Memory B cell (primary cell): Measurements from ENCODE around the gene IFT88.

ENCODE experiments used
- ATAC-seq: fragments of 150-1000 bp; cut with Tn5 transposase; 2 replicates; pipeline ENCODE4 v1.10.0; 2021; ENCODE audit warnings: low read depth, mild to moderate bottlenecking, moderate library complexity
- DNase-seq, 2 donors: peaks; one replicate each; pipeline ENCODE4 v3.0.0; 2022; ENCODE audit warnings: low spot score in 2 of 2
- H3K27ac Mint-ChIP-seq: one replicate; pipeline ENCODE4 v1.8.0; 2022; ENCODE audit warnings: mild to moderate bottlenecking, moderate library complexity, mixed read lengths
- H3K27me3 Mint-ChIP-seq: one replicate; pipeline ENCODE4 v1.8.0; 2022; ENCODE audit warnings: mixed read lengths
- H3K36me3 Mint-ChIP-seq: one replicate; pipeline ENCODE4 v1.8.0; 2022; ENCODE audit warnings: mild to moderate bottlenecking, mixed read lengths
- H3K4me1 Mint-ChIP-seq: one replicate; pipeline ENCODE4 v1.8.0; 2022; ENCODE audit warnings: mixed read lengths
- H3K4me3 Mint-ChIP-seq: one replicate; pipeline ENCODE4 v1.8.0; 2022; ENCODE audit warnings: mild to moderate bottlenecking, moderate library complexity, mixed read lengths
- H3K9me3 Mint-ChIP-seq: one replicate; pipeline ENCODE4 v1.8.0; 2022; ENCODE audit warnings: mixed read lengths

Gene IFT88

DNA sequence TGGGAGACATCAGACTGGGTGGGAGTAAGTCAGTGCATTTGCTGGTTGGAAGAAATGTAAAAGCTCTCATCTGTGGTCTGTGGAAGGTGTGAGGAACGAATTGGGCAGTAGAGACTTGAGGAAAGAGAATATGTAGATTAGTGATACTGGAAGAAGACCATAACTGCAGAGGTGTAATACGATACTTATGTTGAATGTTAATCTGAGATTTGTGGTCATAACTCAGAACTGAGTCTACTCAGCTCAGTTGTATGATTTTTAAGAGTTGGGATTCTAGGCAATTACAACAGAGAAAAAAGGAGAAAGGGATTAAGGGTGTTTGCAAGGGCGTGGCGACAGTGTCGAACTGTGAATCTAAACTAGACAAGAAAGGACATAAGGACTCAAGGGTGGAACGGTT lies 133.3 kb downstream of the IFT88 start:
- Mint-ChIP-seq H3K27me3 (peaks cover 13% of the 10 kb centered on the region), H3K9me3 (no peaks in the 10 kb centered on the region), H3K4me1 (peaks cover 3% of the 10 kb centered on the region), H3K4me3 (no peak overlapping the region), H3K36me3 (no peaks in the 10 kb centered on the region), H3K27ac (no peak overlapping the region)
- DNase-seq = no peak
- ATAC-seq = no peak

DNA sequence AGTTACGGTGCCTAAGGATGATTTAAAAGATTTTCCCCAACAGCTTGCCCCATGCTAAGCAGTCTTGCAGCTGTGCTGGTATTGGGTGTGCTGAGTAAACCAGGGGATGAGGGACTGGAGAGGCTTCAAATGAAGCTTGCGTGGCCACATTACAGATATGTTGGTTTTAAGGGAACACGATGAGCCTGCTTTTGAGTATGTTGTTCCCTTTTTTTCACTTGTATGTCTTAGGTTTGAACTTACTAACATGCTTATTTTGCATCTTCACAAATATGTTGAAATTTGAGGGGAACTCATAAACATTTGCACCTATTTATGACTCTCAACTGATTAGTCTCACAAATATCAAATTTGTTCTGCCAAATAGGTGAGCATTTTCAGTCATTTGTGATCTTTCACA lies 134.5 kb downstream of the IFT88 start:
- DNase-seq = no peak
- Mint-ChIP-seq H3K27ac (no peak overlapping the region), H3K4me3 (no peak overlapping the region), H3K9me3 (peaks cover under 1% of the 10 kb centered on the region), H3K27me3 (peaks cover 12% of the 10 kb centered on the region), H3K4me1 (peaks cover 3% of the 10 kb centered on the region), H3K36me3 (no peaks in the 10 kb centered on the region)
- ATAC-seq = no peak

DNA sequence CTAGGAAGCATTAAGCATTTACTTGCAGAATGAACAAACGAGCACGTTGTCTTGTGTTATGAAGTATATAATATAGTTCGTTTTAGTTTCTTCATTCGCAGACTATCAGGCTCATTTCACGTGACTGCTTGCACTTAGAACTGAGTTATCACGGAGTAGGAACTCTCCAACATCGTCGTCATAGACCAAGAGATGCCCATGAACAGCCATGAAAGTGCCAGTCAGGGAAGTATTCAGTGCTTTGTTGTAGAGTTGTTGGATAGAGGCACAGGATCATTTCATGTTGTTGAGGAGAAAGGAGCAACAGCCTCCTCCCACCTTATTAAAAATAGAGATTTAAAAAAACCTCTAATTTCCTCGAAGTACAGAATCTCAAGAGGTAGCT lies 135.6 kb downstream of the IFT88 start:
- no peaks in the 10 kb centered on the region for H3K36me3 Mint-ChIP-seq
- no peak for ATAC-seq
- peaks cover 12% of the 10 kb centered on the region for H3K27me3 Mint-ChIP-seq

GRCh38 chr13:20702915-20703779 lies 136.2 kb downstream of the IFT88 start, which contains the start of gene IL17D:
Gene IL17D, plus strand, starts transcription at chr13:20703699. Its CDS starts 303 bp downstream, at chr13:20704002.
- Mint-ChIP-seq H3K4me1 (peaks cover 3% of the 10 kb centered on the region), H3K4me3 (peak within 1 kb of the TSS; percentile 97), H3K9me3 (peaks cover 2% of the 10 kb centered on the region), H3K27ac (peak within 1 kb of the TSS; percentile 75), H3K36me3 (no peaks in the 10 kb centered on the region), H3K27me3 (peaks cover 10% of the 10 kb centered on the region)
- peak; percentile 21 to 40 for DNase-seq
- peak; percentile 20 for ATAC-seq

More for the DNA sequence above, 135.6 kb downstream of the IFT88 start:
- Mint-ChIP-seq H3K4me3 (peak overlapping the region; percentile 78), H3K27ac (peak overlapping the region; percentile 75), H3K9me3 (peaks cover 2% of the 10 kb centered on the region), H3K4me1 (peaks cover 3% of the 10 kb centered on the region)
- no peak for DNase-seq

DNA sequence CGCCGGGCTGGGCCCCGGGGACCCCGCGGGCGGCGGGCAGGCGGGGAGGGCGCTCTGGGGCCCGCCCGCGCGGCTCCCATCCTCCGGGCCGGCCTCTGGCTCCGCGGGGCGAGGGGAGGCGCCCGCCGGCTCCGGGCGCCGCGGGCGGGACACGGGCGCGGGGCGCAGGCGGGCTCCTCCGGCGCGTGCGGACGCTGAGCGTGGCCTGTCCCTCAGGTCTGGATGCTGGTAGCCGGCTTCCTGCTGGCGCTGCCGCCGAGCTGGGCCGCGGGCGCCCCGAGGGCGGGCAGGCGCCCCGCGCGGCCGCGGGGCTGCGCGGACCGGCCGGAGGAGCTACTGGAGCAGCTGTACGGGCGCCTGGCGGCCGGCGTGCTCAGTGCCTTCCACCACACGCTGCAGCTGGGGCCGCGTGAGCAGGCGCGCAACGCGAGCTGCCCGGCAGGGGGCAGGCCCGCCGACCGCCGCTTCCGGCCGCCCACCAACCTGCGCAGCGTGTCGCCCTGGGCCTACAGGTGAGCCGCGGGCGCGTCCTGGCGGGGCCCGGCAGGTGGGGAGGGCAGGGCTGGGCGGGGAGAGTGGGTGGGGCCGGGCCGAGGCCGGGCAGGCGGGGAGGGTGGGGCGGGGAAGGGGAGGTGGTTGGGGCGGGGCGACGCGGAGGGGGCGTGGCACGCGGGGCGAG lies 137.0 kb downstream of the IFT88 start:
- Mint-ChIP-seq H3K4me3 (peak overlapping the region; percentile 73), H3K27ac (no peak overlapping the region), H3K36me3 (no peaks in the 10 kb centered on the region), H3K9me3 (peaks cover 2% of the 10 kb centered on the region), H3K27me3 (peaks cover 9% of the 10 kb centered on the region), H3K4me1 (peaks cover 3% of the 10 kb centered on the region)
- ATAC-seq (peak; percentile 89), DNase-seq (peak; percentile 80)

DNA sequence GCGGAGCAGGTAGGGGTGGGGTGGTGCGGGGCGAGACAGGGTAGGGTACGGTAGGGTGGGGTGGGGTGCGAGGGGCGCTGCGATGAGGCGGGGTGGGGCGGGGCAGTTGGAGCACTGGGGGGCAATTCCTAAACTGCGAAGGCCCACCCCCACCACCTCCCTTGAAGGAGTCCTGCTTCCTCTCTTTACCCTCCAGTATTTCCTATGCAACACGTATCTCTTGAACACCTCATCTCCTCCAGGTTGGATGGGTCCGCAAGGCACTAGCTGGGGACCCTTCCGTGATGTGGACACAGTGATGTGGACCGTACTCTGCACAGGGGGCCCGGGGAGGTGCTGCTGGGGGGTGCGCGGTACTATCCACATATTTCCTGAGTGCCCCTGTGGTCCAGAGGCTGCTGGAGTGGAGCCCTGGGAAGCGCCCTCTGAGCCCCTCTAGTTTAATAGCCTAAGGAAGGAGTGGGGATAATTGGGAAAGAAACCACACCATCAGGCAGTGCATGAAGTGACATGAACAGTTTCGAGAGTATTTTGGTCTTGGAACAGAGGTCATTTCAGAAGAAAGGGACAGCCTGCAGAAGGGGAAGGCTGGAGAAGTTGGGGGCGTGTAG lies 137.6 kb downstream of the IFT88 start:
- ATAC-seq = no peak
- H3K9me3 Mint-ChIP-seq = peaks cover 2% of the 10 kb centered on the region
- no peak for DNase-seq
- H3K36me3 Mint-ChIP-seq = no peaks in the 10 kb centered on the region
- H3K27me3 Mint-ChIP-seq = peaks cover 7% of the 10 kb centered on the region
- H3K4me3 Mint-ChIP-seq = peak overlapping the region; percentile 73
- peaks cover 3% of the 10 kb centered on the region for H3K4me1 Mint-ChIP-seq
- H3K27ac Mint-ChIP-seq = peak overlapping the region; percentile 2

DNA sequence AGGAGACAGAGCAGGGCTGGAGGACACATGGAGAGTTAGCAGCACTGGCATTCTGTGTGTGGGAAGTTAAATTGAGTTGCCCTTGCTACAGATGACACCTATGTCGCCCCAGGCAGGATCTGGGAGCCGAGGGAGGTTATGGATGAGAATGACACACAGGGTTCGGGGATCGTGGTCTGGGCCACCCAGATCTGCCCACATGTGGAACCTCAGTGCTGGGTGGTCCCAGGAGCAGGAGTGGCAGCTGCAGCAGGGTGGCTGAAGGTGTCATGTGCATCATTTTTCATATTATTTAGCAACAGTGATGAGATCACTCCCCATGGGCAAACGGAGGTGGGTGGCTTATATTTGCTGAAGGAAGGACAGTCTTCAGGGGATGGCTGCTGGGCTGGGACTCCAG lies 139.7 kb downstream of the IFT88 start:
- H3K9me3 Mint-ChIP-seq = peaks cover 2% of the 10 kb centered on the region
- DNase-seq (no peak), ATAC-seq (no peak)
- no peaks in the 10 kb centered on the region for H3K36me3 Mint-ChIP-seq
- no peaks in the 10 kb centered on the region for H3K27me3 Mint-ChIP-seq
- no peak overlapping the region for H3K4me3 Mint-ChIP-seq
- H3K27ac Mint-ChIP-seq = no peak overlapping the region
- H3K4me1 Mint-ChIP-seq = peaks cover 3% of the 10 kb centered on the region

DNA sequence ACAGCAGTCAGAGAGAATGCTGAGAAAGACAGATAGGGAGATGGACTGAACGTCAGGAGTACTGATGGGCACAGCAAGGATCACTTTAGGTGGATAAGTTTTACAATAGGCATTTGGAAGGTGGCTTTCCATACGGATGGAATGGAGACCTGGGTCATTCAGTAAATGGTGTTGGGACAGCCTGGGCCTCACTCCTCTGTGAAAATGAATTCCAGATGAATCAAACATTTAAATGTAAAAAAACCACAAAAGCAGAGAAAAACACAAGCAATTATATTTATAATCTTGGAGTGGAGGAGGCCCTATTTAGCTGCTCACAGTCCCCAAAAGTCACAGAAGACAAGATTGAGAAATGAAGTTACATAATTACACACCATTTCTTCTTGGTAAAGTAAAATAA lies 141.3 kb downstream of the IFT88 start:
- ATAC-seq (no peak), DNase-seq (no peak)
- H3K9me3 Mint-ChIP-seq = peaks cover 2% of the 10 kb centered on the region
- peaks cover 1% of the 10 kb centered on the region for H3K27me3 Mint-ChIP-seq
- no peak overlapping the region for H3K4me3 Mint-ChIP-seq
- peaks cover 5% of the 10 kb centered on the region for H3K4me1 Mint-ChIP-seq
- no peak overlapping the region for H3K27ac Mint-ChIP-seq
- H3K36me3 Mint-ChIP-seq = no peaks in the 10 kb centered on the region

- peaks cover 5% of the 10 kb centered on the region for H3K4me1 Mint-ChIP-seq
- DNase-seq (no peak), ATAC-seq (no peak)
- peaks cover 1% of the 10 kb centered on the region for H3K27me3 Mint-ChIP-seq
- H3K4me3 Mint-ChIP-seq = no peak overlapping the region
- peaks cover 2% of the 10 kb centered on the region for H3K9me3 Mint-ChIP-seq
- H3K27ac Mint-ChIP-seq = no peak overlapping the region
- H3K36me3 Mint-ChIP-seq = no peaks in the 10 kb centered on the region
Observed at GRCh38 chr13:20709369-20709768, 142.4 kb downstream of the IFT88 start.

GRCh38 chr13:20709782-20710181 lies 142.8 kb downstream of the IFT88 start:
- H3K36me3 Mint-ChIP-seq = no peaks in the 10 kb centered on the region
- DNase-seq (no peak), ATAC-seq (no peak)
- H3K27me3 Mint-ChIP-seq = peaks cover 1% of the 10 kb centered on the region
- H3K4me1 Mint-ChIP-seq = peaks cover 5% of the 10 kb centered on the region
- H3K9me3 Mint-ChIP-seq = peaks cover 2% of the 10 kb centered on the region
- H3K27ac Mint-ChIP-seq = no peak overlapping the region
- H3K4me3 Mint-ChIP-seq = no peak overlapping the region

DNA sequence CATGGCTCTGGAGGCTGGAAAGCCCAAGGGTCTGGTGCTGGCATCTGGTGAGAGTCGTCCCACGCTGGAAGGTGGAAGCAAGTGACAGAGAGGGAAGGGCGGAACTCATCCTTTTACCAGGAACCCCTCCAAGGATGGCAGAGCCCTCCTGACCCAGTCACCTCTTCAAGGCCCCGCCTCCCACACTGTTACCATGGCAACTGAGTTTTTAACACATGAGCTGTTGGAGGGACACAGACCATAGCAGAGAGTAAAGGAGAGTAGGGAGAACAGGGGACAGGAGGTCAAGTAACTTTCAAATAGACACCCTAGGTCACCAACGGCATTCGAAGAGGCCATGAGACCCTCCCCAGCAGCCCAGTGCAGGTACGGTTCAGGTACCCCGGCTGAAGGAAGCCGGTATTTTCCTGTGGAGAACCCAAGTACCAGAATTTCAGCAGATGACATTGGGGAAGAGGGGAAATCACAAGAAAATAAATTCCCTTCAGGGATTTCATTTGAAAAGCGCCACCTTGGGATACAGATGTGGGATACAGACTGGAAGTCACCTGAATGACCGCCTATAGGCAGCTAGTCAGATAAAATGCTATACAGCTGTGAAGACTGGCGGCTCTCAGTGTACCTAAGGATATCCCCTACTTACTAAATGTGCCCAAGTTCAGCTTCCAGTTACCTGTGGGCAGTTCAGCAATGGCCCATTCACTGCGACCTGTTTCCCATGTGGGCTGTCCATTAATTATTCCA lies 144.5 kb downstream of the IFT88 start:
- DNase-seq (no peak), ATAC-seq (no peak)
- Mint-ChIP-seq H3K9me3 (peaks cover 1% of the 10 kb centered on the region), H3K4me3 (no peak overlapping the region), H3K27ac (no peak overlapping the region), H3K27me3 (peaks cover 1% of the 10 kb centered on the region), H3K4me1 (peaks cover 5% of the 10 kb centered on the region), H3K36me3 (no peaks in the 10 kb centered on the region)

DNA sequence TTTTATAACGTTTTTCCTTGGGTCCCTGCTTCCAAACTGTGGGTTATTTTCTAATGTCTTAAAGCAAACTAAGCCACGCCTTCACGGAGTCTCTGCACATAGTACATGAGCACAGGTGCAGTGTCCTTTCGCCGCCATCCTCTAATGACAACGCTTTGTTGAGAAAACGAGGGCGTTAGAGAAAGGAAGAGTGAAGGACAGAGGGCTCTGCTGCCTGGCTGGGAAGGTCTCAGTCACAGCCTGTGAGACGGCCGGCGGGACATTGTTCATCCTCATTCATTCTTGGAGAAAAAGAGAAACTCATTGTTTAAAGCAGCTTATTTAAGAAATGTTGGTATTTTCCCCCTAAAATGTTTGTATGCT lies 146.0 kb downstream of the IFT88 start:
- Mint-ChIP-seq H3K4me1 (peaks cover 5% of the 10 kb centered on the region), H3K9me3 (no peaks in the 10 kb centered on the region), H3K36me3 (no peaks in the 10 kb centered on the region), H3K27me3 (peaks cover 1% of the 10 kb centered on the region), H3K4me3 (no peak overlapping the region), H3K27ac (no peak overlapping the region)
- ATAC-seq = no peak
- no peak for DNase-seq

DNA sequence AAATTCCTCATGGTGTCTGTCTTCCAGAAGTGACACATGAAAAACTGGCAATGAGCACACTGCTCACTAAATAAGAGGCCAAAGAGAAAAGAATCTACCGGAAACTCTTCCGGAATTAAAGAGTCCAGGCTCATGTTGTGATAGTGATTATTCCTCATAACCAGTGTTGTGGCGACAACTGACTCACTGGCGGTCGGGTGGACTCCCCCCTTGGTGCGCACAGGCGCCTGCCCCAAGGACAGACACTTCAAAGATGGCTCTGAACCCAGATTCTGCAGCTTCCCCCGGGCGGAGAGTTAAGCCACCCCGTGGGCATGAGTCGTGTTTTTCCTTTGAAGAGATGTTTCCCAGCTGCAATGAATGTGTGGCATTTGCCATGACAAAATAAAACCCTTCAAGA lies 146.8 kb downstream of the IFT88 start:
- no peak overlapping the region for H3K4me3 Mint-ChIP-seq
- peaks cover 5% of the 10 kb centered on the region for H3K4me1 Mint-ChIP-seq
- no peaks in the 10 kb centered on the region for H3K36me3 Mint-ChIP-seq
- ATAC-seq (no peak), DNase-seq (no peak)
- H3K27me3 Mint-ChIP-seq = peaks cover 1% of the 10 kb centered on the region
- H3K27ac Mint-ChIP-seq = no peak overlapping the region
- H3K9me3 Mint-ChIP-seq = no peaks in the 10 kb centered on the region

DNA sequence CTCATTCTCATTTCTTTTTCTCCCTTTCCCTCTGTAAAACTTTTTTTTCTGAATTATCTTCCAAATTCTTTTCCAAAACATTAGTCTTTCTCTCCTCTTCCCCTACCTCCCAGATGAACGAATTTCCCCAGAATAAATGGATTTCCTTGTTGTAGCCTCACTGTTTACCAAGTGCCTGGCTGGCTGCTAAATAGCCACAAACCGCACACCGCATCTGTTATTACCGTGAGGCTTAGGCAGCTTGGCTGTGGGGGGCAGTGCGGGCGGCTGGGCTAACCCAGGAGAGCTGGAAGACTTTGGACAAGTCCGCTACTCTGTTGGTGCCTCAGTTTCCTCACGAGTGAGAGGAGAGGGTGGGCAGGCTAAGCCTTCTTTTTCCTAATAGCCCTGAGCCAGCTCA lies 147.2 kb downstream of the IFT88 start:
- DNase-seq (no peak), ATAC-seq (no peak)
- Mint-ChIP-seq H3K27ac (no peak overlapping the region), H3K36me3 (no peaks in the 10 kb centered on the region), H3K27me3 (peaks cover 1% of the 10 kb centered on the region), H3K9me3 (no peaks in the 10 kb centered on the region), H3K4me3 (no peak overlapping the region), H3K4me1 (peaks cover 5% of the 10 kb centered on the region)
